Activated CD4-positive, CD25-positive, alpha-beta regulatory T cell treated with anti-CD3 and anti-CD28 coated beads, Interleukin-2, amount 50 U/mL, for 72 hours (primary cell): Measurements from ENCODE around the gene CELF3.
"Not testable (repeated sequence)": the region's sequence is repeated elsewhere in the genome, so short reads cannot be mapped to it uniquely, and the experiment has no call there.

Experiments used
- DNase-seq: peaks from one replicate; pipeline ENCODE4 v3.0.0; 2021

Gene CELF3

GRCh38 chr1:151716771-151717631, at the start of gene CELF3:
Gene CELF3 (minus strand): TSS chr1:151716803. CDS start chr1:151716020, 783 bp downstream.
- no peak for DNase-seq

- no peak for DNase-seq
Observed at GRCh38 chr1:151763990-151764389, 47.4 kb upstream of the CELF3 start.

GRCh38 chr1:151762941-151763921, 46.6 kb upstream of the CELF3 start, which contains the start of gene MRPL9:
Gene MRPL9 (minus strand): TSS chr1:151763496. CDS start chr1:151763479, 17 bp downstream.
- DNase-seq, result peak; percentile 85

GRCh38 chr1:151760597-151761385, 44.2 kb upstream of the CELF3 start:
- DNase-seq, result no peak

DNA sequence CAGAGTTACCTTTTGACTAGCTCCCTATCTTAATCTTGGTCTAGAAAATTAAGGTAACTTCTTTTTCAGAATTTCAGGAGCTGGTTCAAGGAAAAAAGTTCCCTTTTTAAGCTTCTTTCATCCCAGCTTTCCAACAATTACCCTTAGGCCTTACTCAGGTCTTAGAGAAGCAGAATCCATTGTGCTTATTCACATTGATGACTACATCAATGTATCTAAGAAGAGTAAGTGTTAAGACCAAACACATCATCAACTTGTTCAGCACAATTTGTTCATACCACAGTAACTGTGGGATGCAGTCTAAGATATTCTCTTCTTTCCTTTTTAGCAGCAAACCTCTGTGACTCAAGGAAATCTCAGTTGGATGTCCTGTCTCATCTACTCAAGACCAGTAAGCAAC, 42.6 kb upstream of the CELF3 start:
- no peak for DNase-seq

GRCh38 chr1:151756291-151756690, 39.7 kb upstream of the CELF3 start:
- DNase-seq, result no peak

- no peak for DNase-seq
Observed at GRCh38 chr1:151741516-151741915, 24.9 kb upstream of the CELF3 start.

- DNase-seq, result no peak
Observed at GRCh38 chr1:151739590-151740355, 23.2 kb upstream of the CELF3 start.

- no peak for DNase-seq
Observed at GRCh38 chr1:151737479-151737878, 20.9 kb upstream of the CELF3 start.

- no peak for DNase-seq
Observed at GRCh38 chr1:151737026-151737425, 20.4 kb upstream of the CELF3 start.

DNA sequence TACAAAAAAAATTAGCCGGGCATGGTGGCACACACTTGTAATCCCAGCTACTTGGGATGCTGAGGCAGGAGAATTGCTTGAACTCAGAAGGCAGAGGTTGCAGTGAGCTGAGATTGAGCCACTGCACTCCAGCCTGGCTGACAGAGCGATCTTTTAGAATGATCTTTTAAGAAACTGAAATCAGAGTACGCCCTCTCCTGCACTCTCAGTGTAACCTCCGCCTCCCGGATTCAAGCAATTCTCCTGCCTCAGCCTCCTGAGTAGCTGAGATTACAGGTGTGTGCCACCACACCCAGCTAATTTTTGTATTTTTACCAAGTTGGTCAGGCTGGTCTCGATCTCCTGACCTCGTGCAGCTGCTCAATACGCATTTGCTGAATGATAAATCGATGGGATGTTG, 17.4 kb upstream of the CELF3 start:
- not testable (repeated sequence) for DNase-seq

DNA sequence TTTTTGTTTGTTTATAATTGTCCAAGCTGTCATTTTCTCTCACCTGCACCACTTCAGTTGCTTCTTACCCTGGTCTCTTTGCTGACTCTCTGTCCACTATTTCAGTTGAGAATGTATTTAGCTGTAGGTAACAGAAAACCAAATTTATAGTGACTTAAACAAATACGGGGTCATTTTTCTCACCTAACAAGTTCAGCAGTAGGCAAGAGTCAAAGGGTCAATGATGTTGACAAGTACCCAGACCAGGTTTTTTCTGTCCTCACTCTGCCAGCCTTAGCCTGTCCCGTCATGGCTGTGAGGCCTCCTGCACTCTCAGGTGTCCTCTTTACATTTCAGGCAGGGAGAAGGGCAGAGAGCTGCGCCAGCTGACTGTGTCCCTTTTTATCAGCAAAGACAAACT, 16.5 kb upstream of the CELF3 start:
- DNase-seq, result no peak

DNA sequence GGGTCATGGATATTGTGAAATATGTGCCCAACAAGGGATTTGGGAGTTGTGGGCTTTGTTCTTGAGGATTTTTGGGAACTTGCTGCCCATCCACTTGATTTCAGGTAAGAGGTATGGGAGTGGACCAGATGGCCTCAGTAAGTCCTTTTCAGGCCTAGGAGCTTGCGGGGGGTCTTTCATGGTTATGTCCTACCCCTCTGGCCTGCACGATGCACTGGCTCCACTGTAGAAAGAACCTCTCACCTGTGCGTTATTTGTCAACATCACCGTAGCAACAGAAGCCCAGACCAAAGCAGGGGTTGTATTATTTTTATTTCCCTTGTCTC, 13.3 kb upstream of the CELF3 start:
- DNase-seq, result no peak

DNA sequence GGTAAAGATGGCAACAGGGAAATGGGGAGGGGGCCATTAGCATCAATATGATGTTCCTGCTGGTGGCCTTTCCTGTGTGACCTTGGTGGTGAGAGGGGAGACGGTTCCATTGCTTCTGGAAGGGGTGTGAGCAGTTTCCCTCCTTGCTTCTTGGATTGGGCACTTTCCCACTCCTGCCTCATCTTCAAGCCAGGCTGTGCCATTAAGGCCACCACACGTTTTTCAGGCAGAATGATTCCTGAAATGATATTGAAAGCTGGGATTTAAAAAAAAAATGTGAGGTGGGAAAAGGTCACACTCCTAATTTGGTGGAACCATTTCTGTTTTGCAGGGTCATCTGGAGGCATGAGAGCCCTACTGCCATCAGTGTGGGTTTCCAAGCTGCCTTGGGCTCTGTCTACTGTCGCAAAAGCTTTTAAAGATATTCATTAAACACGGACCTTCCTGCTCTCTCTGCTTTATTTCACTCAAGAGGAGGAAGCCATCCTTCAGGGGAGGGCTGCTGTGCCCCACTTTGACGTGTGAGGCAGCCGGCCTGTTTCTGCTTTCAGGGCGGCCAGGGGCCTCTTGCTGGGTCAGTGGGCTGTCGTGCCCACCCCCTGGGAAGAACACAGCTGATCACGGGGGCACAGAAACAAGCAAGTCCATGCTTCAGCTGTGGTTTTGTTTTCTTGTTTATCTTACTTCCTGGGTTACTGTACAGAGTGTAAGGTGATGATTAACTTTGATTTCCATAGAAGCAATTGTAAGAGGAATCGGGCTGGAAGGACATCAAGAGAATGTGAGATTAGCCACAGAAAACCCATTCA, 12.8 kb upstream of the CELF3 start:
- DNase-seq, result no peak

GRCh38 chr1:151728151-151729054, 11.8 kb upstream of the CELF3 start:
- no peak for DNase-seq

GRCh38 chr1:151723726-151724370, 7.2 kb upstream of the CELF3 start:
- DNase-seq, result no peak

DNA sequence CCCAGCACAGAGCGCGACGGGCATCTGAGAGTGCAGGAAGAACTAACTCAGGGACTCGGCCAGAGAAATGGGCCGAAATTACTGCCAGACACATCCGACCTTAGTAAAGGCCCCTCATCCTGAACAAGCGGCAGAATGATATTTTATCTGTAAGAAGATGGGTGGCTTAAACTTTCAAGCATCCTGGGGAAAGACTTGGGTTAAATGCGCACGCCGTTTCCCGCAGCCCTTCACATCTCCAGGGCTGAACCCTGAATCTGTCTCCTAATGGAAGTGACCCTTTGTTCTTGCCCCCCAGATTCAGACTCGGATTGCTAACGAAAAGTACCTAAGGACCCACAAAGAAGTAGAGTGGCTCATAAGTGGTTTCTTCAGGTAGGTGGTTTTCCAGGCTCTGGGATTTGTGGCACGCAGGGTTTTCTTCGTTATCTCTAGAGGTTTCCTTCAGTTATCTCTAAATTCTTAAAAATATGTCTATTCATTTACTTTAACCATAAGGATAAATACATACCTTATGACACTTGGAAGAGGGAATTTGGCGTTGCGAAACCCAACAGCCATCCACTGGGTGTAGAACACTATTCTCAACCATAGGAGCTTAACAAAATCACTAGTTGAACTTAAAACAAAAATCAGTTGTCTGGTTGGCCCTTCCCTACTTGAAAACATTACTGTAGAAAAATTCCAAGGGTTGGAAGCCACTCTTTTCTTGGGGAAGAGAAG, 5.3 kb upstream of the CELF3 start:
- DNase-seq, result no peak

DNA sequence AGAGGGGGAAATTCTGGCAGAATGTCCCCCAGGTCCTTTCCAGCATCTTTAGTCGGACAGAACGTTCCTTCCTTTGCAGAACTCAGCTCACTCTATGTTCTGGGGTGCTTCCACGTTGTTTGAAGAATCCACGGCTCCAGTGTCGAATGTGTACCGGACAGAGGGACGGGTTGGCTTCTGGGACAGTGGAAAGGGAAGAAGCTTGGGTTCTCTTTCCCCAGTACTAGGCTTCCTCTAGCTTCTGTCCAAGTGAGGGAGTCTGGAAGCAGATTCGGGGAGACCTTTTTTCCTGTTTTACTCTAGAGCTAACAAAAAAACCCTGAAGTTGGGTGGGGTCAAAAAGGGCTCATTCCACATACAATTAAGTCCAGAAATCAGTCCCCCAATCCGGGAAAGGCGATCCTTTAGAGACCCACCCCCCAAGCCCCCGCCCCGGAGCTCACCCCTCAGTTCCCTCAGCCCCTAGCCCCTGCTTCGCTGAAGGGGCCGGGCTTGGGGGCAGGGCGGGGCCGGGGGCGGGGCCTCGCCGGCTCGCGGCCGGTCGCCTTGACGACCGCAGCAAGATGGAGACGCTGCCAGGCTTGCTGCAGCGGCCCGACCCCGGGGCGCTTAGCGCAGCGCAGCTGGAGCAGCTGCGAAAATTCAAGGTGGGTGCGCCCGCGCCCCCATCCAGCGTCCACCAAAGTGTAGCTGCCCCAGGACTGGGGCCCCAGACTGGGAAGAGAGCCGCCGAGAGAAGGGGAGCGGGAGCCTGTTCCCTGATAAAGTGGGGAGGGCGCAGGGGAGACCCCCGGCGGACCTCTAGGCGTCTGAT, 4.6 kb upstream of the CELF3 start, which contains the start of gene RIIAD1:
Gene RIIAD1 (plus strand): TSS at position 549 of the 814 bp plus-strand sequence. CDS start 15 bp downstream, at position 564.
- no peak for DNase-seq
